H1 (cell line): ENCODE measurements around the gene P3R3URF. TPM values are rescaled to one million over a fixed set of nuclear protein-coding genes. Genes with fewer than 3 reads are reported as not detected.

Source experiments
- ATF3 ChIP-seq: IDR thresholded peaks from 2 replicates; pipeline ENCODE4 v1.6.1; 2011; ENCODE audit warnings: low read depth, mild to moderate bottlenecking, low read length; ENCODE audit not compliant: insufficient read depth
- BACH1 ChIP-seq: IDR thresholded peaks from 2 replicates; pipeline ENCODE4 v1.6.1; 2012; ENCODE audit warnings: low read length, improper control_type of control experiment
- BRCA1 ChIP-seq: IDR thresholded peaks from 2 replicates; pipeline ENCODE4 v1.6.1; 2012; ENCODE audit warnings: low read depth, low read length, improper control_type of control experiment
- CBX8 ChIP-seq: fragments of 300-800, 300-1000 bp; sonication (generic); IDR thresholded peaks from 2 replicates; pipeline ENCODE4 v1.7.1; 2016; ENCODE audit warnings: low read depth, low read length, borderline replicate concordance
- CEBPB ChIP-seq: IDR thresholded peaks from 2 replicates; pipeline ENCODE4 v1.6.1; 2012; ENCODE audit warnings: low read depth, low read length
- CHD1 ChIP-seq: IDR thresholded peaks from 2 replicates; pipeline ENCODE4 v1.6.1; 2012; ENCODE audit warnings: low read depth, low read length, improper control_type of control experiment
- CTBP2 ChIP-seq: IDR thresholded peaks from 2 replicates; pipeline ENCODE4 v1.7.0; 2011; ENCODE audit warnings: borderline replicate concordance, mild to moderate bottlenecking, moderate library complexity, mixed read lengths, low read length; ENCODE audit not compliant: insufficient read depth, insufficient read length
- CTCF ChIP-seq, 3 experiments: IDR thresholded peaks; 1 replicate in 2 of 3; 2 replicates in 1 of 3; pipeline versions ENCODE4 v1.5.1 to v1.6.1; 2011; ENCODE audit warnings: low read length in 3 of 3, mild to moderate bottlenecking in 3 of 3, inconsistent platforms in 2 of 3, low read depth in 1 of 3, moderate library complexity in 1 of 3; ENCODE audit not compliant: insufficient read depth in 1 of 3; ENCODE audit errors: control extremely low read depth in 1 of 3
- FOSL1 ChIP-seq: IDR thresholded peaks from 2 replicates; pipeline ENCODE4 v1.6.1; 2011; ENCODE audit warnings: mild to moderate bottlenecking, low read depth, low read length, moderate library complexity; ENCODE audit not compliant: insufficient read depth
- HDAC2 ChIP-seq, 2 experiments: fragments of 300-600 bp in 1 of 2; sonication (generic) in 1 of 2; IDR thresholded peaks; 2 replicates each; pipeline ENCODE4 v1.6.1; 2011 to 2012; ENCODE audit warnings: low read depth in 2 of 2, low read length in 2 of 2, mild to moderate bottlenecking in 2 of 2, moderate library complexity in 2 of 2, borderline replicate concordance in 1 of 2, inconsistent platforms in 1 of 2
- HDAC6 ChIP-seq: IDR thresholded peaks from one replicate; pipeline ENCODE4 v1.7.1; 2012; ENCODE audit warnings: low read depth, mild to moderate bottlenecking, inconsistent platforms, low read length, moderate library complexity
- MAFK ChIP-seq: IDR thresholded peaks from 2 replicates; pipeline ENCODE4 v1.6.1; 2012; ENCODE audit warnings: low read depth, mild to moderate bottlenecking, improper control_type of control experiment, low read length
- POU5F1 ChIP-seq: IDR thresholded peaks from 2 replicates; pipeline ENCODE4 v1.6.1; 2011; ENCODE audit warnings: low read depth, mild to moderate bottlenecking, low read length, moderate library complexity
- SAP30 ChIP-seq: fragments of 300-600 bp; sonication (generic); IDR thresholded peaks from 2 replicates; pipeline ENCODE4 v1.7.1; 2012; ENCODE audit warnings: low read length, moderate library complexity, mild to moderate bottlenecking, inconsistent platforms; ENCODE audit not compliant: insufficient read depth, insufficient replicate concordance
- SP1 ChIP-seq: IDR thresholded peaks from 2 replicates; pipeline ENCODE4 v1.6.1; 2011; ENCODE audit warnings: low read depth, low read length
- SP4 ChIP-seq: IDR thresholded peaks from 2 replicates; pipeline ENCODE4 v1.6.1; 2012; ENCODE audit warnings: low read length, inconsistent platforms
- SRF ChIP-seq: IDR thresholded peaks from 2 replicates; pipeline ENCODE4 v1.6.1; 2011; ENCODE audit warnings: mild to moderate bottlenecking, low read depth, low read length, moderate library complexity
- TAF7 ChIP-seq: optimal IDR thresholded peaks from 2 replicates; pipeline ENCODE3; 2011; ENCODE audit warnings: low read depth, mild to moderate bottlenecking, inconsistent platforms, low read length, moderate library complexity, borderline replicate concordance
- TBP ChIP-seq: IDR thresholded peaks from 2 replicates; pipeline ENCODE4 v1.6.1; 2011; ENCODE audit warnings: low read depth, low read length, improper control_type of control experiment
- USF2 ChIP-seq: IDR thresholded peaks from 2 replicates; pipeline ENCODE4 v1.6.1; 2011; ENCODE audit warnings: low read length, improper control_type of control experiment
- polyA plus RNA-seq, 7 experiments: library from polyadenylated mRNA; depleted of rRNA in 3 of 7; stranded (reverse) in 5 of 7; unstranded in 2 of 7; fragments of >200 nt in 5 of 7; fragments of 200-250 nt in 2 of 7; gene quantifications; 1 replicate in 5 of 7; 2 replicates in 1 of 7; 4 replicates in 1 of 7; pipeline versions ENCODE4 v1.2.1 to v1.2.3, GENCODE V29; 2011 to 2013; ENCODE audit warnings: missing spikeins in 2 of 7, mixed read lengths in 2 of 7
- total RNA-seq: library from RNA; stranded (reverse); fragmentation: NEBNext Ultra II Directional; extraction: Animal tissue kit (Norgen Biotek cat#: 25700); gene quantifications from 2 replicates; pipeline ENCODE4 v1.2.1, GENCODE V29; 2021

Gene P3R3URF
- total and polyA plus RNA-seq, 2 of the 8 experiments (the other 6 are each of a cell fraction or from before 2014, with no cell fraction given): not detected

GRCh38 chr1:46132529-46133180 lies 43.6 kb downstream of the P3R3URF start, which contains the start of gene PIK3R3 (continued):
- no peak for TF ChIP-seq CEBPB
- peak; percentile 96 for TF ChIP-seq TBP
- no peak for TF ChIP-seq USF2
- no peak for TF ChIP-seq SAP30
- no peak for TF ChIP-seq SRF
- no peak for TF ChIP-seq POU5F1
- TF ChIP-seq FOSL1: no peak
- peak; percentile 92 for TF ChIP-seq TAF7
- 0 out of 2 replicates have a peak, but pooled peaks have one; percentile 46 for TF ChIP-seq BRCA1
- no peak for TF ChIP-seq MAFK
- peak; percentile 64; the same call in 1 of the 2 replicates for TF ChIP-seq SP4
- TF ChIP-seq HDAC2 (IDR thresholded peaks at IDR 0.05; ENCODE audit: borderline replicate concordance in 1 of 2, low read depth in 2 of 2, low read length in 2 of 2): peak; percentile 18 to 86; a peak in 2 of 4 replicates
- TF ChIP-seq BACH1: peak; percentile 29; the same call in 1 of the 2 replicates
- no peak for TF ChIP-seq CTCF (IDR thresholded peaks at IDR 0.05; ENCODE audit: control extremely low read depth in 1 of 3, insufficient read depth in 1 of 3, low read depth in 1 of 3, low read length in 3 of 3)
- peak; percentile 95 for TF ChIP-seq CHD1
- TF ChIP-seq CBX8: no peak
- TF ChIP-seq HDAC6: no peak
- peak; percentile 75; the same call in 1 of the 2 replicates for TF ChIP-seq SP1
- peak; percentile 20 for TF ChIP-seq CTBP2
- no peak for TF ChIP-seq ATF3
